ENCODE data around the gene EFNA1. TPM values are rescaled to one million over a fixed set of nuclear protein-coding genes. Genes with fewer than 3 reads are reported as not detected.

Gene EFNA1
- total and polyA plus RNA-seq, 2 of the 13 experiments (the other 11 are each of a cell fraction or from before 2014, with no cell fraction given) = 81.8 to 874 TPM

- TF ChIP-seq ZNF275 (CRISPR knock-in tag; IDR thresholded peaks at IDR 0.05; ENCODE audit: borderline replicate concordance) (peak; percentile 74; the same call in 1 of the 2 replicates), PHF8 (CRISPR knock-in tag; IDR thresholded peaks at IDR 0.05) (peak; percentile 52; the same call in 1 of the 2 replicates), ZSCAN22 (CRISPR knock-in tag; IDR thresholded peaks at IDR 0.05) (no peak), TARDBP (CRISPR knock-in tag; IDR thresholded peaks at IDR 0.05) (0 out of 2 replicates have a peak, but pooled peaks have one; percentile 21), JUND (CRISPR knock-in tag; IDR thresholded peaks at IDR 0.05) (no peak), ATM (IDR thresholded peaks at IDR 0.05; ENCODE audit: borderline replicate concordance) (no peak), RFX1 (IDR thresholded peaks at IDR 0.05) (no peak), SRY (CRISPR knock-in tag; IDR thresholded peaks at IDR 0.05) (peak; percentile 40; the same call in 1 of the 2 replicates), KAT8 (CRISPR knock-in tag; IDR thresholded peaks at IDR 0.05) (peak; percentile 68; the same call in 1 of the 2 replicates), KDM3A (CRISPR knock-in tag; IDR thresholded peaks at IDR 0.05; ENCODE audit: low read depth) (no peak), MYPOP (CRISPR knock-in tag; IDR thresholded peaks at IDR 0.05) (peak; percentile 26; the same call in 1 of the 2 replicates), GABPB1 (CRISPR knock-in tag; IDR thresholded peaks at IDR 0.05) (peak; percentile 79), ZNF121 (CRISPR knock-in tag; IDR thresholded peaks at IDR 0.05) (no peak), ZNF292 (CRISPR knock-in tag; IDR thresholded peaks at IDR 0.05; ENCODE audit: borderline replicate concordance, low read depth) (no peak), ZNF839 (CRISPR knock-in tag; IDR thresholded peaks at IDR 0.05; ENCODE audit: borderline replicate concordance) (peak; percentile 55; the same call in 1 of the 2 replicates), ZNF569 (CRISPR knock-in tag; IDR thresholded peaks at IDR 0.05; ENCODE audit: borderline replicate concordance) (no peak), ZNF407 (CRISPR knock-in tag; IDR thresholded peaks at IDR 0.05; ENCODE audit: not compliant biosample characterization) (no peak), KDM4B (CRISPR knock-in tag; IDR thresholded peaks at IDR 0.05) (peak; percentile 55; the same call in 1 of the 2 replicates), NFIC (IDR thresholded peaks at IDR 0.05; ENCODE audit: low read length) (no peak), ZNF263 (CRISPR knock-in tag; IDR thresholded peaks at IDR 0.05) (no peak; the same call in 1 of the 2 replicates)
Observed at GRCh38 chr1:155128755-155129473, 1.2 kb downstream of the EFNA1 start (continued).

Measured in HepG2 (cell line).